HL-60 (cell line): ENCODE data around the gene ZNF213.
"Not testable (repeated sequence)": the region's sequence is repeated elsewhere in the genome, so short reads cannot be mapped to it uniquely, and the experiment has no call there.

Experiments
- DNase-seq, 2 experiments: peaks; one replicate each; pipeline ENCODE4 v3.0.0-alpha.2; 2010 to 2020; ENCODE audit warnings: low read depth in 1 of 2, low spot score in 1 of 2
- H3K27ac ChIP-seq: fragments of 250-450 bp; sonication (Bioruptor Pico); replicated peaks from 2 replicates; pipeline ENCODE4 v1.5.1; 2020; ENCODE audit warnings: mild to moderate bottlenecking, moderate library complexity
- H3K27me3 ChIP-seq: fragments of 250-450 bp; sonication (Bioruptor Pico); 2 replicates; pipeline ENCODE4 v1.5.1; 2021; ENCODE audit warnings: mild to moderate bottlenecking, moderate library complexity; ENCODE audit not compliant: insufficient read depth, poor library complexity, severe bottlenecking
- H3K4me3 ChIP-seq: replicated peaks from 2 replicates; pipeline ENCODE4 v1.5.1; 2011; ENCODE audit warnings: mild to moderate bottlenecking, control low read depth, low read length; ENCODE audit not compliant: insufficient read depth
- CTCF ChIP-seq: IDR thresholded peaks from one replicate; pipeline ENCODE4 v1.5.1; 2011; ENCODE audit warnings: low read length, control low read depth, inconsistent platforms; ENCODE audit not compliant: insufficient read depth
- GABPA ChIP-seq: IDR thresholded peaks from 2 replicates; pipeline ENCODE4 v1.6.1; 2012; ENCODE audit warnings: low read depth
- POLR2AphosphoS5 ChIP-seq: IDR thresholded peaks from 2 replicates; pipeline ENCODE4 v1.6.1; 2012; ENCODE audit warnings: low read depth
- REST ChIP-seq: IDR thresholded peaks from 2 replicates; pipeline ENCODE4 v1.6.1; 2012; ENCODE audit warnings: low read depth; ENCODE audit not compliant: insufficient replicate concordance
- SPI1 ChIP-seq: IDR thresholded peaks from 2 replicates; pipeline ENCODE4 v1.6.1; 2012; ENCODE audit warnings: low read depth, mild to moderate bottlenecking, borderline replicate concordance

Gene ZNF213

DNA sequence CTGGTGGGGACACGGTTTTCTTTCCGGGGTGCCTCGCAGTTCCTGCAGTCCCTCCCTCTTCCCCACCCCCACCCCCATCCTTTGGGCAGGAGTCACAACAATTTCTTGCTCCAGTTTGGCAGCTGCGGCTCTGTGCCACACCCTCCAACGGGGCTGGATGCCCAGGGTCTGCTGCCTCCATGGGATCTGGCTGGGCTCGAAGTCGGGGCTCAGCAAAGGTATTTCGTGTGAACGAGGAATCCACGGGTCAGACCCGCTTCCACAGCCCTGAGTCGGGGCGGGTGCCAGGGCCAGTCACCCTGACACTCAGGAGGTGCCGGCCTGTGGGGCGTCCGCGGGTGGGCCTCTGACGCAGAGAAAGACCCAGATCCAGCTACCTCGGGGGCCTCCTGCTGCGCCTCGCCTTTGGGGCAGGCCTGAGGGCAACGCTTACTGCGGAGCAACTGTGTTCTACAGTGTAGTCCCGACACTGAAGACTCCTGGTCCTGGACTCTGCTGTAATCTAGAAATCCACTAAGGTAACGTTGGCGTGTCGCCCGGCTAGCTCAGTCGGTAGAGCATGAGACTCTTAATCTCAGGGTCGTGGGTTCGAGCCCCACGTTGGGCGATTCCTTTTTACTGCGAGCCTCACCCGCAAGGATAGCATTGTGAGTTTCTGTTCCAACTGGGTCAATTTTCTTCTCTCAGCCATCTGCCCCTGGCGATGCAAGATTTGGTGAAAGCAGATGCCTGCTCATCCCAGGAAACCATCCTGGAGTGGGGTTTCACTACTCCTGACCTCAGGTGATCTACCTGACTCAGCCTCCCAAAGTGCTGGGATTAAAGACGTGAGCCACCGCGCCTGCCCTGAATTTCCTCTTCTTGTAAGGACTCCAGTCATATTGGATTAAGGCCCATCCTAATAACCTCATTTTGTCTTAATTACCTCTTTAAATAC is 40.6 kb downstream of the ZNF213 start:
- Histone ChIP-seq H3K27me3 (peaks cover 65% of the 10 kb centered on the region), H3K27ac (no peak overlapping the region), H3K4me3 (no peak overlapping the region)
- DNase-seq, result no peak
- no peak for TF ChIP-seq GABPA
- no peak for TF ChIP-seq SPI1
- TF ChIP-seq CTCF, result no peak
- TF ChIP-seq REST, result no peak
- no peak for TF ChIP-seq POLR2AphosphoS5

DNA sequence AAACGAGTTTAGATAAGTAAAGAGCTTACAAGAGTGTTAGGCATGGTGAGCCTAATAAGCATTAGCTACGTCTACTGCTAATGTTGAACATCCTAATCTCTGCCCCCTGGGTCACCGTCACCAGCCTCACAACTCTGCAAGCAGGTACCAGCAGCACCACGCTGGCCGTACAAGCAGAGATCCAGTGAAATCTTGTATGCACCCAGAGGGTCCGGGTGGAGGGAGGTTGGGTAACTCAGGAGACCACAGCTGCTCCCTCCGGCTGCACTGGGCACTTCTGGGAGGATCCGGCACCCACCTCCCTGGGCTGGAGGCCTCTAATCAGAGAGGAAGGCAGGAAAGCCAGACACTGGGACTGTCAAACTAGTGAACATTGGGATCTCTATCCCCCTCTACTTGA is 44.8 kb downstream of the ZNF213 start:
- DNase-seq, result no peak
- TF ChIP-seq REST, result no peak
- TF ChIP-seq SPI1, result no peak
- TF ChIP-seq CTCF, result no peak
- no peak for TF ChIP-seq GABPA
- TF ChIP-seq POLR2AphosphoS5, result no peak
- H3K27me3 ChIP-seq, result peaks cover 52% of the 10 kb centered on the region
- H3K27ac ChIP-seq, result no peak overlapping the region
- H3K4me3 ChIP-seq, result no peak overlapping the region

GRCh38 chr16:3180445-3180878 is 45.6 kb downstream of the ZNF213 start:
- Histone ChIP-seq H3K4me3 (no peak overlapping the region), H3K27ac (no peak overlapping the region), H3K27me3 (peaks cover 47% of the 10 kb centered on the region)
- TF ChIP-seq POLR2AphosphoS5, result no peak
- TF ChIP-seq REST, result no peak
- TF ChIP-seq CTCF, result no peak
- TF ChIP-seq GABPA, result no peak
- no peak for TF ChIP-seq SPI1
- DNase-seq, result no peak

DNA sequence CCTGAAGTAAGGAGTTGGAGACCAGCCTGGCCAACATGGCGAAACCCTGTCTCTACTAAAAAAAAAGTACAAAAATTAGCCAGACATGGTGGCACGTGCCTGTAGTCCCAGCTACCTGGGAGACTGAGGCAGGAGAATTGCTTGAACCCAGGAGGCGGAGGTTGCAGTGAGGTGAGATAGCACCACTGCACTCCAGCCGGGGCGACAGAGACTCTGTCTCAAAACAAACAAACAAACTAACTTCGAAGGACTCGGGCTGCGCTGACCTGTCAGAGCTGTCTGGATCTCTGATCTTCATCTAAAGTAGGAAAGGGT is 47.4 kb downstream of the ZNF213 start:
- H3K4me3 ChIP-seq, H3K27ac ChIP-seq, DNase-seq: not testable (repeated sequence)
- H3K27me3 ChIP-seq, result peaks cover 42% of the 10 kb centered on the region
